ENCODE results near the gene PRLR. TPM values are rescaled to one million over a fixed set of nuclear protein-coding genes. Genes with fewer than 3 reads are reported as not detected.

Gene PRLR
- total RNA-seq, 2 experiments from 2014 or later: 0.03 TPM; not detected in 1

- no peaks in the 10 kb centered on the region for H3K4me1 ChIP-seq (ENCODE audit: insufficient read depth, low read length)
- no peak overlapping the region for H3K4me3 ChIP-seq (ENCODE audit: low read length)
- intact Hi-C loops (cut with DNase I, micrococcal nuclease): no loop called here
- Mint-ChIP-seq H3K36me3 (ENCODE audit: low read depth) (no peaks in the 10 kb centered on the region), H3K27ac (no peak overlapping the region), H3K4me3 (no peak overlapping the region), H3K4me1 (ENCODE audit: low read depth) (no peaks in the 10 kb centered on the region), H3K27me3 (peaks cover 71% of the 10 kb centered on the region), H3K9me3 (no peaks in the 10 kb centered on the region)
- H3K27ac ChIP-seq (ENCODE audit: low read depth in 1 of 2, low read length in 2 of 2): no peak overlapping the region
- no peaks in the 10 kb centered on the region for H3K36me3 ChIP-seq (ENCODE audit: insufficient read depth, low read length)
- no peaks in the 10 kb centered on the region for H3K27me3 ChIP-seq (ENCODE audit: control insufficient read depth in 1 of 2, insufficient read depth in 2 of 2, low read length in 2 of 2)
- ChIA-PET POLR2A (no interaction called here), CTCF (no interaction called here)
- DNase-seq: no peak
- no peak for TF ChIP-seq CTCF (IDR thresholded peaks at IDR 0.05)
- no peak for ATAC-seq (ENCODE audit: poor library complexity)
- no peaks in the 10 kb centered on the region for H3K9me3 ChIP-seq (ENCODE audit: control insufficient read depth in 1 of 2, insufficient read depth in 1 of 2, low read length in 2 of 2)
These were observed 107.5 kb downstream of the PRLR start for GRCh38 chr5:35122819-35123218.

GRCh38 chr5:35120715-35121114, 109.6 kb downstream of the PRLR start:
- no peaks in the 10 kb centered on the region for H3K4me1 ChIP-seq (ENCODE audit: insufficient read depth, low read length)
- Mint-ChIP-seq H3K4me1 (ENCODE audit: low read depth) (no peaks in the 10 kb centered on the region), H3K9me3 (no peaks in the 10 kb centered on the region), H3K27ac (no peak overlapping the region), H3K36me3 (ENCODE audit: low read depth) (no peaks in the 10 kb centered on the region), H3K27me3 (peaks cover 64% of the 10 kb centered on the region), H3K4me3 (no peak overlapping the region)
- ChIA-PET CTCF (no interaction called here), POLR2A (no interaction called here)
- TF ChIP-seq CTCF (IDR thresholded peaks at IDR 0.05): no peak
- H3K27me3 ChIP-seq (ENCODE audit: control insufficient read depth in 1 of 2, insufficient read depth in 2 of 2, low read length in 2 of 2): no peaks in the 10 kb centered on the region
- intact Hi-C loops (cut with DNase I, micrococcal nuclease): no loop called here
- no peak overlapping the region for H3K27ac ChIP-seq (ENCODE audit: low read depth in 1 of 2, low read length in 2 of 2)
- no peak for ATAC-seq (ENCODE audit: poor library complexity)
- no peaks in the 10 kb centered on the region for H3K36me3 ChIP-seq (ENCODE audit: insufficient read depth, low read length)
- H3K9me3 ChIP-seq (ENCODE audit: control insufficient read depth in 1 of 2, insufficient read depth in 1 of 2, low read length in 2 of 2): no peaks in the 10 kb centered on the region
- H3K4me3 ChIP-seq (ENCODE audit: low read length): no peak overlapping the region
- no peak for DNase-seq

- no peak overlapping the region for H3K4me3 ChIP-seq (ENCODE audit: low read length)
- H3K4me1 Mint-ChIP-seq (ENCODE audit: low read depth): no peaks in the 10 kb centered on the region
- H3K27ac ChIP-seq (ENCODE audit: low read depth in 1 of 2, low read length in 2 of 2): no peak overlapping the region
- TF ChIP-seq CTCF (IDR thresholded peaks at IDR 0.05): no peak
- intact Hi-C loops (cut with DNase I, micrococcal nuclease): no loop called here
- H3K27me3 ChIP-seq (ENCODE audit: control insufficient read depth in 1 of 2, insufficient read depth in 2 of 2, low read length in 2 of 2): peaks cover 0 to 4% of the 10 kb centered on the region in 2 experiments
- ChIA-PET POLR2A (no interaction called here), CTCF (no interaction called here)
- H3K27ac Mint-ChIP-seq: no peak overlapping the region
- no peaks in the 10 kb centered on the region for H3K9me3 ChIP-seq (ENCODE audit: control insufficient read depth in 1 of 2, insufficient read depth in 1 of 2, low read length in 2 of 2)
- H3K36me3 Mint-ChIP-seq (ENCODE audit: low read depth): no peaks in the 10 kb centered on the region
- peaks cover 63% of the 10 kb centered on the region for H3K27me3 Mint-ChIP-seq
- DNase-seq (peak in 2 of 14 experiments; percentile 7 to 24), ATAC-seq (ENCODE audit: poor library complexity) (no peak)
- no peaks in the 10 kb centered on the region for H3K4me1 ChIP-seq (ENCODE audit: insufficient read depth, low read length)
- no peaks in the 10 kb centered on the region for H3K36me3 ChIP-seq (ENCODE audit: insufficient read depth, low read length)
- H3K4me3 Mint-ChIP-seq: no peak overlapping the region
- no peaks in the 10 kb centered on the region for H3K9me3 Mint-ChIP-seq
These were observed 112.3 kb downstream of the PRLR start for GRCh38 chr5:35117967-35118366.
